HepG2 (cell line): Measurements from ENCODE around the gene STUB1. TPM values are rescaled to one million over a fixed set of nuclear protein-coding genes. Genes with fewer than 3 reads are reported as not detected.

Experiments used
- ADNP ChIP-seq: sonication (generic); formaldehyde crosslinking; IDR thresholded peaks from 2 replicates; pipeline ENCODE4 v1.4.0; 2020; ENCODE audit warnings: missing genetic modification reagents
- CEBPG ChIP-seq: IDR thresholded peaks from 2 replicates; pipeline ENCODE4 v1.6.1; 2016
- CREM ChIP-seq, 2 experiments: sonication (generic) in 1 of 2; formaldehyde crosslinking in 1 of 2; IDR thresholded peaks; 2 replicates each; pipeline versions ENCODE4 v1.4.0 to v1.6.1; 2016 to 2020; ENCODE audit warnings: antibody characterized with exemption in 1 of 2, mild to moderate bottlenecking in 1 of 2, missing genetic modification reagents in 1 of 2
- HDAC6 ChIP-seq: fragments of 200-600 bp; sonication (generic); IDR thresholded peaks from 2 replicates; pipeline ENCODE4 v1.7.0; 2017; ENCODE audit warnings: mild to moderate bottlenecking, antibody characterized with exemption, low read length, low read depth
- MED13 ChIP-seq: sonication (generic); formaldehyde crosslinking; IDR thresholded peaks from 2 replicates; pipeline ENCODE4 v1.5.0; 2020; ENCODE audit warnings: missing genetic modification reagents
- NFKBIZ ChIP-seq: IDR thresholded peaks from 2 replicates; pipeline ENCODE4 v1.6.1; 2018; ENCODE audit warnings: missing genetic modification reagents, missing compliant biosample characterization
- RARA ChIP-seq: IDR thresholded peaks from 2 replicates; pipeline ENCODE4 v1.6.1; 2016; ENCODE audit warnings: missing genetic modification reagents, missing compliant biosample characterization
- SETDB1 ChIP-seq: sonication (generic); formaldehyde crosslinking; IDR thresholded peaks from 2 replicates; pipeline ENCODE4 v1.5.1; 2020; ENCODE audit warnings: missing genetic modification reagents, mild to moderate bottlenecking, borderline replicate concordance
- TBL1XR1 ChIP-seq: fragments of 150-350 bp; IDR thresholded peaks from 2 replicates; pipeline ENCODE4 v1.6.1; 2014; ENCODE audit warnings: borderline replicate concordance, low read length; ENCODE audit not compliant: partially characterized antibody
- ZNF367 ChIP-seq: sonication (generic); formaldehyde crosslinking; IDR thresholded peaks from 2 replicates; pipeline ENCODE4 v1.4.0; 2020; ENCODE audit warnings: missing genetic modification reagents, borderline replicate concordance
- ZNF549 ChIP-seq: sonication (generic); formaldehyde crosslinking; IDR thresholded peaks from 2 replicates; pipeline ENCODE4 v1.5.0; 2020; ENCODE audit warnings: missing genetic modification reagents
- polyA plus RNA-seq, 8 experiments: library from polyadenylated mRNA; depleted of rRNA in 3 of 8; stranded (reverse) in 7 of 8; unstranded in 1 of 8; fragments of >200 nt; fragmentation: Illumina TruSeq in 4 of 8; extraction: Trizol in 4 of 8; gene quantifications; 2 replicates each; pipeline versions ENCODE4 v1.2.1 to v1.2.3, GENCODE V29; 2011 to 2016; ENCODE audit warnings: low read depth in 4 of 8, missing spikeins in 1 of 8, mixed read lengths in 1 of 8; ENCODE audit not compliant: insufficient read depth in 1 of 8
- total RNA-seq, 5 experiments: library from RNA; depleted of rRNA; stranded (reverse); fragments of >200 nt; fragmentation: Illumina TruSeq; extraction: Trizol; gene quantifications; 2 replicates each; pipeline ENCODE4 v1.2.3, GENCODE V29; 2016; ENCODE audit warnings: low read depth in 1 of 5
- TF ChIP-seq, protein P1 (sequence below): sonication (generic); formaldehyde crosslinking; IDR thresholded peaks from 2 replicates; pipeline ENCODE4 v1.5.0; 2020; ENCODE audit warnings: mild to moderate bottlenecking, missing genetic modification reagents, borderline replicate concordance
- TF ChIP-seq, protein P2 (sequence below): sonication (generic); formaldehyde crosslinking; IDR thresholded peaks from 2 replicates; pipeline ENCODE4 v1.9.0; 2021; ENCODE audit warnings: mild to moderate bottlenecking, missing genetic modification reagents
- TF ChIP-seq, protein P3 (sequence below): sonication (generic); formaldehyde crosslinking; IDR thresholded peaks from 2 replicates; pipeline ENCODE4 v1.9.0; 2021; ENCODE audit warnings: missing genetic modification reagents, mild to moderate bottlenecking, borderline replicate concordance

The STUB1 gene
- total and polyA plus RNA-seq, 2 of the 13 experiments (the other 11 are each of a cell fraction or from before 2014, with no cell fraction given) = 52.9 to 78.2 TPM

DNA sequence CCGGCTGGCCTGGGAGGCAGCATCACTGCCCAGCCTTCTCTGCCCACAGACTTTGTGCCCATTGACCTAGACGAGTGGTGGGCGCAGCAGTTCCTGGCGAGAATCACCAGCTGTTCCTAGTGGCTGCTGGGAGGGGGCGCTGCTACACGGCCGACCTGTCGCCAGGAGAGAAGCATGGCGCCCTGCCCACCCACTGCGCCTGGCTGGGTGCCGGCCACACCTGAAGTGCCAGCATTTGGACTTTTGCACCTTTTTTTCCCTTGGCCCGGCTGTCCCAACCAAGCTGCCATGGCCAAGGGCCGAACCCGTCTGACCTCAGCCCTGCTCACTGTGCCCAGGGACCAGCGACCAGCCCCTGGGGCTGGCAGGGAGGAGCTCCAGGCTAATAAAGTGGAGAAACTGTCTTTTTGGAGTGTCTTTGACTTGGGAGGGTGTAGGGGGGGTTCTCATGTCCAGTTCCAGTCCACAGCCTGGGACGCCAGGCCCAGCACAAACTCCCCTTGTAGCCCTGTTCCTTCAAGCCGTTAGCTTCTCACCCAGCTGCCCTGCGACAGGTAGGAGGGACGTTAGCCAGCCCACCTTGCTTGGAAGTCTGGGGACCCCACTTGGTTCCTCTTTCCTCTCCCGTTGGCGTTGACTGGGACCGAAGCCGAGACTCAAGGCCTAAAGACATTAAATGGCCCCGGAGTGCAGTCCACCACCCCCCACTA lies 32.0 kb upstream of the STUB1 start (continued):
- TF ChIP-seq, protein P1, sequence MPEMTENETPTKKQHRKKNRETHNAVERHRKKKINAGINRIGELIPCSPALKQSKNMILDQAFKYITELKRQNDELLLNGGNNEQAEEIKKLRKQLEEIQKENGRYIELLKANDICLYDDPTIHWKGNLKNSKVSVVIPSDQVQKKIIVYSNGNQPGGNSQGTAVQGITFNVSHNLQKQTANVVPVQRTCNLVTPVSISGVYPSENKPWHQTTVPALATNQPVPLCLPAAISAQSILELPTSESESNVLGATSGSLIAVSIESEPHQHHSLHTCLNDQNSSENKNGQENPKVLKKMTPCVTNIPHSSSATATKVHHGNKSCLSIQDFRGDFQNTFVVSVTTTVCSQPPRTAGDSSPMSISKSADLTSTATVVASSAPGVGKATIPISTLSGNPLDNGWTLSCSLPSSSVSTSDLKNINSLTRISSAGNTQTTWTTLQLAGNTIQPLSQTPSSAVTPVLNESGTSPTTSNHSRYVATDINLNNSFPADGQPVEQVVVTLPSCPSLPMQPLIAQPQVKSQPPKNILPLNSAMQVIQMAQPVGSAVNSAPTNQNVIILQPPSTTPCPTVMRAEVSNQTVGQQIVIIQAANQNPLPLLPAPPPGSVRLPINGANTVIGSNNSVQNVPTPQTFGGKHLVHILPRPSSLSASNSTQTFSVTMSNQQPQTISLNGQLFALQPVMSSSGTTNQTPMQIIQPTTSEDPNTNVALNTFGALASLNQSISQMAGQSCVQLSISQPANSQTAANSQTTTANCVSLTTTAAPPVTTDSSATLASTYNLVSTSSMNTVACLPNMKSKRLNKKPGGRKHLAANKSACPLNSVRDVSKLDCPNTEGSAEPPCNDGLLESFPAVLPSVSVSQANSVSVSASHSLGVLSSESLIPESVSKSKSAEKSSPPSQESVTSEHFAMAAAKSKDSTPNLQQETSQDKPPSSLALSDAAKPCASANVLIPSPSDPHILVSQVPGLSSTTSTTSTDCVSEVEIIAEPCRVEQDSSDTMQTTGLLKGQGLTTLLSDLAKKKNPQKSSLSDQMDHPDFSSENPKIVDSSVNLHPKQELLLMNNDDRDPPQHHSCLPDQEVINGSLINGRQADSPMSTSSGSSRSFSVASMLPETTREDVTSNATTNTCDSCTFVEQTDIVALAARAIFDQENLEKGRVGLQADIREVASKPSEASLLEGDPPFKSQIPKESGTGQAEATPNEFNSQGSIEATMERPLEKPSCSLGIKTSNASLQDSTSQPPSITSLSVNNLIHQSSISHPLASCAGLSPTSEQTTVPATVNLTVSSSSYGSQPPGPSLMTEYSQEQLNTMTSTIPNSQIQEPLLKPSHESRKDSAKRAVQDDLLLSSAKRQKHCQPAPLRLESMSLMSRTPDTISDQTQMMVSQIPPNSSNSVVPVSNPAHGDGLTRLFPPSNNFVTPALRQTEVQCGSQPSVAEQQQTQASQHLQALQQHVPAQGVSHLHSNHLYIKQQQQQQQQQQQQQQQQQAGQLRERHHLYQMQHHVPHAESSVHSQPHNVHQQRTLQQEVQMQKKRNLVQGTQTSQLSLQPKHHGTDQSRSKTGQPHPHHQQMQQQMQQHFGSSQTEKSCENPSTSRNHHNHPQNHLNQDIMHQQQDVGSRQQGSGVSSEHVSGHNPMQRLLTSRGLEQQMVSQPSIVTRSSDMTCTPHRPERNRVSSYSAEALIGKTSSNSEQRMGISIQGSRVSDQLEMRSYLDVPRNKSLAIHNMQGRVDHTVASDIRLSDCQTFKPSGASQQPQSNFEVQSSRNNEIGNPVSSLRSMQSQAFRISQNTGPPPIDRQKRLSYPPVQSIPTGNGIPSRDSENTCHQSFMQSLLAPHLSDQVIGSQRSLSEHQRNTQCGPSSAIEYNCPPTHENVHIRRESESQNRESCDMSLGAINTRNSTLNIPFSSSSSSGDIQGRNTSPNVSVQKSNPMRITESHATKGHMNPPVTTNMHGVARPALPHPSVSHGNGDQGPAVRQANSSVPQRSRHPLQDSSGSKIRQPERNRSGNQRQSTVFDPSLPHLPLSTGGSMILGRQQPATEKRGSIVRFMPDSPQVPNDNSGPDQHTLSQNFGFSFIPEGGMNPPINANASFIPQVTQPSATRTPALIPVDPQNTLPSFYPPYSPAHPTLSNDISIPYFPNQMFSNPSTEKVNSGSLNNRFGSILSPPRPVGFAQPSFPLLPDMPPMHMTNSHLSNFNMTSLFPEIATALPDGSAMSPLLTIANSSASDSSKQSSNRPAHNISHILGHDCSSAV (CRISPR knock-in tag) = no peak
- no peak for TF ChIP-seq SETDB1 (CRISPR knock-in tag)
- TF ChIP-seq ADNP = no peak
- TF ChIP-seq HDAC6 = no peak
- TF ChIP-seq MED13 (CRISPR knock-in tag) = no peak; the same call in 1 of the 2 replicates
- TF ChIP-seq RARA (CRISPR knock-in tag) = no peak
- TF ChIP-seq, protein P2, sequence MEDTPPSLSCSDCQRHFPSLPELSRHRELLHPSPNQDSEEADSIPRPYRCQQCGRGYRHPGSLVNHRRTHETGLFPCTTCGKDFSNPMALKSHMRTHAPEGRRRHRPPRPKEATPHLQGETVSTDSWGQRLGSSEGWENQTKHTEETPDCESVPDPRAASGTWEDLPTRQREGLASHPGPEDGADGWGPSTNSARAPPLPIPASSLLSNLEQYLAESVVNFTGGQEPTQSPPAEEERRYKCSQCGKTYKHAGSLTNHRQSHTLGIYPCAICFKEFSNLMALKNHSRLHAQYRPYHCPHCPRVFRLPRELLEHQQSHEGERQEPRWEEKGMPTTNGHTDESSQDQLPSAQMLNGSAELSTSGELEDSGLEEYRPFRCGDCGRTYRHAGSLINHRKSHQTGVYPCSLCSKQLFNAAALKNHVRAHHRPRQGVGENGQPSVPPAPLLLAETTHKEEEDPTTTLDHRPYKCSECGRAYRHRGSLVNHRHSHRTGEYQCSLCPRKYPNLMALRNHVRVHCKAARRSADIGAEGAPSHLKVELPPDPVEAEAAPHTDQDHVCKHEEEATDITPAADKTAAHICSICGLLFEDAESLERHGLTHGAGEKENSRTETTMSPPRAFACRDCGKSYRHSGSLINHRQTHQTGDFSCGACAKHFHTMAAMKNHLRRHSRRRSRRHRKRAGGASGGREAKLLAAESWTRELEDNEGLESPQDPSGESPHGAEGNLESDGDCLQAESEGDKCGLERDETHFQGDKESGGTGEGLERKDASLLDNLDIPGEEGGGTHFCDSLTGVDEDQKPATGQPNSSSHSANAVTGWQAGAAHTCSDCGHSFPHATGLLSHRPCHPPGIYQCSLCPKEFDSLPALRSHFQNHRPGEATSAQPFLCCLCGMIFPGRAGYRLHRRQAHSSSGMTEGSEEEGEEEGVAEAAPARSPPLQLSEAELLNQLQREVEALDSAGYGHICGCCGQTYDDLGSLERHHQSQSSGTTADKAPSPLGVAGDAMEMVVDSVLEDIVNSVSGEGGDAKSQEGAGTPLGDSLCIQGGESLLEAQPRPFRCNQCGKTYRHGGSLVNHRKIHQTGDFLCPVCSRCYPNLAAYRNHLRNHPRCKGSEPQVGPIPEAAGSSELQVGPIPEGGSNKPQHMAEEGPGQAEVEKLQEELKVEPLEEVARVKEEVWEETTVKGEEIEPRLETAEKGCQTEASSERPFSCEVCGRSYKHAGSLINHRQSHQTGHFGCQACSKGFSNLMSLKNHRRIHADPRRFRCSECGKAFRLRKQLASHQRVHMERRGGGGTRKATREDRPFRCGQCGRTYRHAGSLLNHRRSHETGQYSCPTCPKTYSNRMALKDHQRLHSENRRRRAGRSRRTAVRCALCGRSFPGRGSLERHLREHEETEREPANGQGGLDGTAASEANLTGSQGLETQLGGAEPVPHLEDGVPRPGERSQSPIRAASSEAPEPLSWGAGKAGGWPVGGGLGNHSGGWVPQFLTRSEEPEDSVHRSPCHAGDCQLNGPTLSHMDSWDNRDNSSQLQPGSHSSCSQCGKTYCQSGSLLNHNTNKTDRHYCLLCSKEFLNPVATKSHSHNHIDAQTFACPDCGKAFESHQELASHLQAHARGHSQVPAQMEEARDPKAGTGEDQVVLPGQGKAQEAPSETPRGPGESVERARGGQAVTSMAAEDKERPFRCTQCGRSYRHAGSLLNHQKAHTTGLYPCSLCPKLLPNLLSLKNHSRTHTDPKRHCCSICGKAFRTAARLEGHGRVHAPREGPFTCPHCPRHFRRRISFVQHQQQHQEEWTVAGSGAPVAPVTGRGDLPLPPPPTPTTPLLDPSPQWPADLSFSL (CRISPR knock-in tag) = no peak
- no peak for TF ChIP-seq CREM (IDR thresholded peaks at IDR 0.05)
- no peak for TF ChIP-seq CREM (CRISPR knock-in tag; IDR thresholded peaks at IDR 0.05)
- no peak for TF ChIP-seq ZNF549 (CRISPR knock-in tag)
- no peak for TF ChIP-seq CEBPG (CRISPR knock-in tag)
- TF ChIP-seq, protein P3, sequence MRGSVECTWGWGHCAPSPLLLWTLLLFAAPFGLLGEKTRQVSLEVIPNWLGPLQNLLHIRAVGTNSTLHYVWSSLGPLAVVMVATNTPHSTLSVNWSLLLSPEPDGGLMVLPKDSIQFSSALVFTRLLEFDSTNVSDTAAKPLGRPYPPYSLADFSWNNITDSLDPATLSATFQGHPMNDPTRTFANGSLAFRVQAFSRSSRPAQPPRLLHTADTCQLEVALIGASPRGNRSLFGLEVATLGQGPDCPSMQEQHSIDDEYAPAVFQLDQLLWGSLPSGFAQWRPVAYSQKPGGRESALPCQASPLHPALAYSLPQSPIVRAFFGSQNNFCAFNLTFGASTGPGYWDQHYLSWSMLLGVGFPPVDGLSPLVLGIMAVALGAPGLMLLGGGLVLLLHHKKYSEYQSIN = no peak
- TF ChIP-seq ZNF367 = no peak
- no peak for TF ChIP-seq TBL1XR1
- no peak for TF ChIP-seq NFKBIZ (CRISPR knock-in tag)
